HCT116 (cell line): ENCODE measurements around the gene TRIOBP.

ENCODE experiments used
- CBX3 ChIP-seq: IDR thresholded peaks from 2 replicates; pipeline ENCODE4 v1.6.1; 2012; ENCODE audit warnings: low read depth
- CTCF ChIP-seq, 3 experiments: fragments of 200-600 bp in 1 of 3; sonication (generic) in 1 of 3; IDR thresholded peaks in 2 of 3; conservative IDR thresholded peaks in 1 of 3; 2 replicates each; pipeline ENCODE4 v1.5.1; 2012 to 2017; ENCODE audit warnings: low read depth in 2 of 3, low read length in 2 of 3, antibody characterized with exemption in 1 of 3, borderline replicate concordance in 1 of 3, control low read depth in 1 of 3, mild to moderate bottlenecking in 1 of 3, mixed read lengths in 1 of 3, mixed run types in 1 of 3, moderate library complexity in 1 of 3; ENCODE audit not compliant: insufficient read depth in 1 of 3
- EGR1 ChIP-seq: IDR thresholded peaks from 2 replicates; pipeline ENCODE4 v1.6.1; 2012; ENCODE audit warnings: low read depth
- EZH2 ChIP-seq: fragments of 200-600 bp; sonication (generic); IDR thresholded peaks from 2 replicates; pipeline ENCODE4 v1.6.1; 2017; ENCODE audit warnings: antibody characterized with exemption, mixed run types
- EZH2phosphoT487 ChIP-seq: fragments of 200-600 bp; IDR thresholded peaks from 2 replicates; pipeline ENCODE4 v1.6.1; 2018; ENCODE audit warnings: antibody characterized with exemption, borderline replicate concordance
- POLR2A ChIP-seq: IDR thresholded peaks from 2 replicates; pipeline ENCODE4 v1.7.0; 2011; ENCODE audit warnings: borderline replicate concordance; ENCODE audit not compliant: insufficient read depth, insufficient read length; ENCODE audit errors: extremely low read depth
- POLR2AphosphoS5 ChIP-seq: IDR thresholded peaks from 2 replicates; pipeline ENCODE4 v1.6.1; 2011; ENCODE audit warnings: mild to moderate bottlenecking, low read depth, low read length, moderate library complexity
- RAD21 ChIP-seq: IDR thresholded peaks from 2 replicates; pipeline ENCODE4 v1.6.1; 2012; ENCODE audit warnings: low read depth, mild to moderate bottlenecking
- REST ChIP-seq: IDR thresholded peaks from 2 replicates; pipeline ENCODE4 v1.6.1; 2012; ENCODE audit warnings: low read depth
- TCF7L2 ChIP-seq: IDR thresholded peaks from 2 replicates; pipeline ENCODE4 v1.7.0; 2011; ENCODE audit warnings: borderline replicate concordance, inconsistent platforms; ENCODE audit not compliant: insufficient read depth, insufficient read length; ENCODE audit errors: extremely low read depth

GRCh38 chr22:37809672-37810333 lies 113.0 kb downstream of the TRIOBP start:
- TF ChIP-seq CTCF (IDR thresholded peaks at IDR 0.05 in 2 of 3, conservative IDR thresholded peaks at IDR 0.05 in 1 of 3; ENCODE audit: borderline replicate concordance in 1 of 3, insufficient read depth in 1 of 3, low read depth in 2 of 3, low read length in 2 of 3), result no peak
- TF ChIP-seq POLR2A, result no peak
- no peak for TF ChIP-seq RAD21
- no peak for TF ChIP-seq EZH2
- no peak for TF ChIP-seq REST
- TF ChIP-seq EGR1, result no peak
- TF ChIP-seq TCF7L2, result no peak
- 0 out of 2 replicates have a peak, but pooled peaks have one; percentile 14 for TF ChIP-seq POLR2AphosphoS5
- no peak for TF ChIP-seq EZH2phosphoT487
- no peak for TF ChIP-seq CBX3
